GM18517 (cell line): Measurements from ENCODE around the gene EFEMP1.
"Not testable (repeated sequence)": the region's sequence is repeated elsewhere in the genome, so short reads cannot be mapped to it uniquely, and the experiment has no call there.

Source experiments
- ATAC-seq: cut with Tn5 transposase; IDR thresholded peaks from one replicate; pipeline ENCODE4 v1.9.1; 2021; ENCODE audit warnings: mild to moderate bottlenecking, moderate library complexity; ENCODE audit not compliant: unreplicated experiment

Gene EFEMP1

GRCh38 chr2:55838117-55838516 is 85.5 kb downstream of the EFEMP1 start:
- ATAC-seq, result not testable (repeated sequence)

GRCh38 chr2:55837073-55837472 is 86.5 kb downstream of the EFEMP1 start:
- ATAC-seq, result no peak

GRCh38 chr2:55831671-55832410 is 91.7 kb downstream of the EFEMP1 start:
- not testable (repeated sequence) for ATAC-seq

- no peak for ATAC-seq
Measured at GRCh38 chr2:55827855-55828254, 95.7 kb downstream of the EFEMP1 start.

- ATAC-seq, result not testable (repeated sequence)
Measured at GRCh38 chr2:55827428-55827827, 96.2 kb downstream of the EFEMP1 start.

GRCh38 chr2:55826246-55826645 is 97.3 kb downstream of the EFEMP1 start:
- ATAC-seq, result no peak

- no peak for ATAC-seq
Measured at GRCh38 chr2:55824551-55825096, 99.0 kb downstream of the EFEMP1 start.
